Mucosa of descending colon (tissue), 3 donors: Measurements from ENCODE around the gene SCUBE1. TPM values are rescaled to one million over a fixed set of nuclear protein-coding genes. Genes with fewer than 3 reads are reported as not detected.

Experiments
- ATAC-seq: fragments of 200-7000 bp; cut with Tn5 transposase; one replicate; pipeline ENCODE4 v1.9.1; 2020; ENCODE audit warnings: mild to moderate bottlenecking, moderate library complexity
- DNase-seq, 3 donors: peaks; one replicate each; pipeline ENCODE4 v3.0.0-alpha.2; 2020
- H3K36me3 ChIP-seq: fragments of 200-600 bp; one replicate; pipeline ENCODE4 v1.8.0; 2021; ENCODE audit warnings: low read depth, mild to moderate bottlenecking
- H3K4me1 ChIP-seq: fragments of 200-600 bp; one replicate; pipeline ENCODE4 v1.8.0; 2021; ENCODE audit warnings: low read depth, mild to moderate bottlenecking
- H3K4me3 ChIP-seq: fragments of 200-600 bp; one replicate; pipeline ENCODE4 v1.8.0; 2021; ENCODE audit warnings: mild to moderate bottlenecking
- H3K9me3 ChIP-seq: fragments of 200-600 bp; one replicate; pipeline ENCODE4 v1.8.0; 2021; ENCODE audit warnings: mild to moderate bottlenecking
- intact Hi-C, 2 donors: fragments of 100-400 bp; cut with DNase I in 1 of 2; cut with micrococcal nuclease in 1 of 2; formaldehyde crosslinking; loops; one replicate each; pipeline versions ENCODE4 v1.11.0 to v1.11.1; 2022; cut with DNase I, micrococcal nuclease
- total RNA-seq, 3 donors: library from RNA; stranded (reverse); fragmentation: NEBNext Ultra II Directional in 2 of 3; extraction: Animal tissue kit (Norgen Biotek cat#: 25700) in 2 of 3; gene quantifications; one replicate each; pipeline versions ENCODE4 v1.2.1 to v1.2.4, GENCODE V29; 2021 to 2023
- TF ChIP-seq, protein P1 (sequence below): fragments of 200-600 bp; IDR thresholded peaks from one replicate; pipeline ENCODE4 v1.8.0; 2022; ENCODE audit warnings: antibody characterized with exemption, mild to moderate bottlenecking
- donor health status: DM: no; HTN: no; CAD: no; lungs with moderate emphysema.
- donor health status: DM: no; HTN: no; CAD: no.
- donor health status: DM: no; HTN: yes; CAD: no.

The SCUBE1 gene
- total RNA-seq, 3 donors from 2014 or later = 3.8 to 20.9 (median 4.7) TPM

DNA sequence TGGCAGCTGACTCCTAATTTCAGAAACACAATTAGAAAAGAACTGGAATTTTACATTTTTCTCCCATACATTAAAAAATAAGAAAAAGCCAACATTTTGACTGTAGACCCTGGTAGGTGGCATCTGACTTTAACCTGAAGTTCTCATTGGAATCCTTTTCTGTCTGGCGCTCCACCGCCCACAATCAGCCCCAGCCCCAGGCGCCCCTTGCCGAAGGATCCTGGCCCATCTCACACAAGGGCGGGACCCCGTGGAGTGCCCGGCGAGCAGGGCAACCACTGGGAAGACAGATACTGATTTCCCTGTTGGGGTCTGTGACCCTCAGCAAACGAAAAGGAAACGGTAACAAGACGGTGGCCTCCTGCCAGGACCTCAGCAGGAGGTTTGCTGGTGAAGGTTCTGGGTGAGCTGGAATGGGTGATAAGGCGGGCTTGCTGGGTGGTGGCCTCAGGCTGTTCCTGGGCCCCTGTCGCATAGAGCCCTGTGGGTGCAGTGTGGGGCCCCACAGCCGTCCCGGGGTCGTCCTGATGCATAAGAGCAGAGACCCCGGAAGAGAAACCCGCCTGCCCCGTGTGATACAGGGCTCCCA lies 176.1 kb downstream of the SCUBE1 start:
- intact Hi-C loops = no loop called here
- no peak for ATAC-seq
- Histone ChIP-seq H3K9me3 (no peaks in the 10 kb centered on the region), H3K4me3 (no peak overlapping the region), H3K4me1 (peaks cover 28% of the 10 kb centered on the region), H3K36me3 (peaks cover 5% of the 10 kb centered on the region)
- no peak for DNase-seq
- TF ChIP-seq, protein P1, sequence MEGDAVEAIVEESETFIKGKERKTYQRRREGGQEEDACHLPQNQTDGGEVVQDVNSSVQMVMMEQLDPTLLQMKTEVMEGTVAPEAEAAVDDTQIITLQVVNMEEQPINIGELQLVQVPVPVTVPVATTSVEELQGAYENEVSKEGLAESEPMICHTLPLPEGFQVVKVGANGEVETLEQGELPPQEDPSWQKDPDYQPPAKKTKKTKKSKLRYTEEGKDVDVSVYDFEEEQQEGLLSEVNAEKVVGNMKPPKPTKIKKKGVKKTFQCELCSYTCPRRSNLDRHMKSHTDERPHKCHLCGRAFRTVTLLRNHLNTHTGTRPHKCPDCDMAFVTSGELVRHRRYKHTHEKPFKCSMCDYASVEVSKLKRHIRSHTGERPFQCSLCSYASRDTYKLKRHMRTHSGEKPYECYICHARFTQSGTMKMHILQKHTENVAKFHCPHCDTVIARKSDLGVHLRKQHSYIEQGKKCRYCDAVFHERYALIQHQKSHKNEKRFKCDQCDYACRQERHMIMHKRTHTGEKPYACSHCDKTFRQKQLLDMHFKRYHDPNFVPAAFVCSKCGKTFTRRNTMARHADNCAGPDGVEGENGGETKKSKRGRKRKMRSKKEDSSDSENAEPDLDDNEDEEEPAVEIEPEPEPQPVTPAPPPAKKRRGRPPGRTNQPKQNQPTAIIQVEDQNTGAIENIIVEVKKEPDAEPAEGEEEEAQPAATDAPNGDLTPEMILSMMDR = no peak

DNA sequence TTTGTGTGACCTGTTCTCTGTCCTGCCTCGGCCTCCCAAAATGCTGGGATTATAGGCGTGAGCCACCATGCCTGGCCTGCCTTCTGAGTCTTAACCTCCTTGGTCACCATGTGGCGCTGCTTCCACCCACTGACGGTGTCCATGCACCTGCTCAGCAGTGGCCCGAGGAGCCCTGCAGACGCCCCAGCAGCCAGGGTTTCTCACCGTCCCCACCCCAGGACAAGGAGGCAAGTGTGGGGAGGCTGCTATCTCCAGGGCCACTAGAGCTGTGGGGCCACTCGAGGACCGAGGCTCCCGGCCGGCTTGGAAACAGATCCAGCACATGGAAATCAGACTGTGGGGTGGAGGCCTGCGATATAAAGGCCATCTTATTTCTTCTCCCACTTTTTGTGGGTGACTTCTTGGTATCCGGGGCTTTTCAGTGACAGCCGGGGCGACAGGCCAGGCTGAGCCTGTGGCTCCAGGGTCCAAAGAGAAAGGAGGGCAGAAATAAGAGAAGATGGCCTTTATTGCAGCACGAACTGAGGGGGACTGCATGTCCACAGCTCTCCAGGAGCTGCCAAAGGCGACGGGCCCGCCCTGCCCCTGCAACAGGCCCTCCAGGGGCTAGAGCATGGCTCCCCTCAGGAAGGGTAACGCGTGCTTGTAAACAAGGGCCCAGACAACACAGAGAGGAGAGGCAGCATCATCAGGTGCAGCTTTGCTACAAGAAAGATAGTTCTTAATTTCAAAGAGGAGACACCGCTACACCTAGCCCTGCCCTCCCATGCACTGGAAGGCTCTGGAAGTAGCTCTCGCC lies 176.8 kb downstream of the SCUBE1 start:
- DNase-seq (no peak), ATAC-seq (no peak)
- intact Hi-C loops = no loop called here
- TF ChIP-seq, protein P1 = no peak
- no peak overlapping the region for H3K4me3 ChIP-seq
- H3K4me1 ChIP-seq = peaks cover 28% of the 10 kb centered on the region
- peaks cover 5% of the 10 kb centered on the region for H3K36me3 ChIP-seq
- H3K9me3 ChIP-seq = no peaks in the 10 kb centered on the region

DNA sequence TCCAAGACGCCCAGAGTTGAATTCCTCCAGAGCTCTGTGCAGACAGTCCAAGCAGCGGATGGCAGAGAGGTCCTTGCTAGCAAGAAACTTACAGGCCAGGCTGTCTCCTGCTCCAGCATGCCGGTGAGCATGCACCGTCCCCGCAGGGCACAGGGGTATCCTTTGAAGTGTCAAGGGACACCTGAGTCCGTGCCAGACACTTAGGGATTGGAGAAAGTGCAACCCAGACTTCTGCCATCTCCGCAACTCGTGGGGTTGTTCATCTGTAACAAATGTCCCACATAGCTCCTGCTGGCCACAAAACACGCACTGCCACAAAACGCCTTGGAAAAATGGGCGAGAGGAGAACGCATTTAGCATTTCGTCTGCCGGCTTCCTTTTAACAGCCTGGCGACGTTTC lies 178.5 kb downstream of the SCUBE1 start:
- ATAC-seq = no peak
- TF ChIP-seq, protein P1 = no peak
- no peak overlapping the region for H3K4me3 ChIP-seq
- H3K4me1 ChIP-seq = peaks cover 26% of the 10 kb centered on the region
- no peak for DNase-seq
- H3K36me3 ChIP-seq = peaks cover 5% of the 10 kb centered on the region
- intact Hi-C loops = no loop called here
- no peaks in the 10 kb centered on the region for H3K9me3 ChIP-seq

DNA sequence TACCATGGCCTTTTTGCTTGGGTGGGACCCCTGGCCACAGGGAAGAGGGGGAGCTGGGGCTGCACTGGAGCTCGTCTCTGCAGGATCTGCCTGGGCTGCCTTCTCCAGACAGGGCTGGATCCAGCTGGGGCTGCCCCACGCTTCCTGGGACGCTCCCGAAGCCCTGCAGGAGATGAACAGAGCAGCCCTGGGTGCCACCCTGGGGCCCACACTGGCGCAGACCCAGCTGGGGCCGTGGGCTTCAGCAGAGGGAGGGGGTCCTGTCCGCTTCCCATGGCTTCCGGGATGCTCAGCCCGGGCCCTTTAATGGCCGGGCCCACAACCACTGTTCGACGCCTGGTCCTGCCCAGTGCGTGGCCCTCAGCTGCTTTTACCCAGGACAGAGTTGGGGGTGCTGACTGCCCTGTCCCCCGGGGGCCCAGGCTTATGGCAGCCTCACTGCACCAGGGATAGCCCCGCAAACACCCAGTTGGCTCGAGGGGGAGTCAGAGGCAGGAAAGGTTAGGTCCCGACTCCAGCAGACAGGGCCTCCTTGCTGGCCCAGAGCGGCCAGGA lies 179.9 kb downstream of the SCUBE1 start:
- H3K9me3 ChIP-seq = no peaks in the 10 kb centered on the region
- H3K36me3 ChIP-seq = peaks cover 5% of the 10 kb centered on the region
- no peak overlapping the region for H3K4me3 ChIP-seq
- intact Hi-C loops = no loop called here
- no peak for ATAC-seq
- H3K4me1 ChIP-seq = peaks cover 35% of the 10 kb centered on the region
- DNase-seq = no peak
- TF ChIP-seq, protein P1 = no peak

DNA sequence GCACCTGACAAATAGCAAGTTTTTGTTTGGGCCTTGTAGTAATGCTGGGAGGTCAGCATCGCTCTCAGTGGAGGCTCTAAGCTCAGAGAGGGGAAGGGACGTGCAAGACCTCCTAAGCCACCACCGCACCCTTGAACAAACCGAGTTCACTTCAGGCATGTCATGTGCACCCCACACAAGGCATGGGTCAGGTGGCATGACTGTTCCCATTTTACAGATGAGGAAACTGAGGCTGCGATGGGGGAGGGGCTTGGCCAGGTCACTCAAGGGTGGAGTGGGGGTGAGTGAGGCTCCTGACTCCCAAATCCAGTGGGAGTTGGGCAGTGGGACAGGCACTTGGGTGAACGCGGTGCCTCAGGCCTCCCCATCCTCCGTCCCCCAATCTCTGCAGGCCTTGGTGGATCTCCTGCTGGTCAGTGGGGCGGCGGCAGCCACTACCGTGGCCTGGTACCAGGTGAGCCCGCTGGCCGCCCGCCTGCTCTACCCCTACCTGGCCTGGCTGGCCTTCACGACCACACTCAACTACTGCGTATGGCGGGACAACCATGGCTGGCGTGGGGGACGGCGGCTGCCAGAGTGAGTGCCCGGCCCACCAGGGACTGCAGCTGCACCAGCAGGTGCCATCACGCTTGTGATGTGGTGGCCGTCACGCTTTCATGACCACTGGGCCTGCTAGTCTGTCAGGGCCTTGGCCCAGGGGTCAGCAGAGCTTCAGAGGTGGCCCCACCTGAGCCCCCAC lies 180.6 kb downstream of the SCUBE1 start:
- Histone ChIP-seq H3K4me3 (no peak overlapping the region), H3K9me3 (no peaks in the 10 kb centered on the region), H3K36me3 (no peaks in the 10 kb centered on the region), H3K4me1 (peaks cover 42% of the 10 kb centered on the region)
- intact Hi-C loops = no loop called here
- TF ChIP-seq, protein P1 = no peak
- ATAC-seq (no peak), DNase-seq (no peak)
